Superior temporal gyrus (tissue), 1 donor: ENCODE results near the gene MSN.
"Not testable (repeated sequence)": the region's sequence is repeated elsewhere in the genome, so short reads cannot be mapped to it uniquely, and the experiment has no call there.

Source experiments
- DNase-seq: peaks from one replicate; pipeline ENCODE4 v3.0.0-alpha.2; 2016; ENCODE audit errors: extremely low spot score

MSN gene

GRCh38 chrX:65718538-65718937 lies 51.1 kb downstream of the MSN start:
- no peak for DNase-seq

GRCh38 chrX:65720381-65720964 lies 53.0 kb downstream of the MSN start:
- DNase-seq = no peak

- DNase-seq = no peak
Observed at GRCh38 chrX:65723706-65724105, 56.3 kb downstream of the MSN start.

GRCh38 chrX:65726715-65727114 lies 59.3 kb downstream of the MSN start:
- peak; percentile 12 for DNase-seq

GRCh38 chrX:65731684-65732289 lies 64.3 kb downstream of the MSN start:
- no peak for DNase-seq

- no peak for DNase-seq
Observed at GRCh38 chrX:65740909-65741308, 73.5 kb downstream of the MSN start.

- DNase-seq = no peak
Observed at GRCh38 chrX:65741823-65742222, 74.4 kb downstream of the MSN start.

- no peak for DNase-seq
Observed at GRCh38 chrX:65744965-65745364, 77.5 kb downstream of the MSN start.

- DNase-seq = no peak
Observed at GRCh38 chrX:65745427-65745826, 78.0 kb downstream of the MSN start.

- no peak for DNase-seq
Observed at GRCh38 chrX:65745992-65746391, 78.5 kb downstream of the MSN start.

- DNase-seq = no peak
Observed at GRCh38 chrX:65750674-65751469, 83.4 kb downstream of the MSN start.

- DNase-seq = no peak
Observed at GRCh38 chrX:65751519-65751918, 84.1 kb downstream of the MSN start.

- DNase-seq = no peak
Observed at GRCh38 chrX:65752294-65752693, 84.8 kb downstream of the MSN start.

GRCh38 chrX:65755786-65756185 lies 88.3 kb downstream of the MSN start:
- no peak for DNase-seq

GRCh38 chrX:65757943-65758342 lies 90.5 kb downstream of the MSN start:
- no peak for DNase-seq

- DNase-seq = no peak
Observed at GRCh38 chrX:65758505-65758904, 91.1 kb downstream of the MSN start.

GRCh38 chrX:65759525-65759924 lies 92.1 kb downstream of the MSN start:
- DNase-seq = not testable (repeated sequence)

GRCh38 chrX:65769564-65770292 lies 102.3 kb downstream of the MSN start:
- no peak for DNase-seq

GRCh38 chrX:65772842-65773241 lies 105.4 kb downstream of the MSN start:
- DNase-seq = no peak

GRCh38 chrX:65781845-65782244 lies 114.4 kb downstream of the MSN start:
- DNase-seq = no peak

GRCh38 chrX:65783746-65784145 lies 116.3 kb downstream of the MSN start:
- DNase-seq = no peak
